ENCODE data around the gene DEAF1. TPM values are rescaled to one million over a fixed set of nuclear protein-coding genes. Genes with fewer than 3 reads are reported as not detected.

The DEAF1 gene
- total RNA-seq, 1 experiment from 2014 or later = 50.6 TPM

DNA sequence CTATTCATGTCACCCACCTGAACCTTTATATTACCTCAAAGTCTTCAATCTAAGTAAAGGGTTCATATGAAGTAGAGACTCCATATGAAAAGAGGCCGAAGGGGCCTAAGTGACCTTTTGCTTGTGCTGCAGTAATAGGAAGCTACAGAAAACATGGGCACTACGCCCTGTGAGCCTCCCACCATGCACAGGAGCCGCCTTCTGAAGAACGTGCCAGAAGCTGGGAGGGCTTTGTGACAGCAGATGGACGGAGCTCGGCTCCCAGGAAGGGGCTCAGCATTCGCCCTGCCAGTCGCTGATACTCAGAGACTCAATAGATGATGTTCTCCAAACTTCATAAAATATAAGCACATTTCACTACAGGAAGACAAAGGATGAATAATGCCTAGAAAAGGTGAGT lies 21.2 kb downstream of the DEAF1 start:
- no peak overlapping the region for H3K4me3 ChIP-seq (ENCODE audit: low read depth, low read length)
- no peaks in the 10 kb centered on the region for H3K27me3 Mint-ChIP-seq (ENCODE audit: insufficient read depth, unreplicated experiment)
- no peak overlapping the region for H3K4me3 Mint-ChIP-seq (ENCODE audit: unreplicated experiment)
- H3K9me3 Mint-ChIP-seq (ENCODE audit: unreplicated experiment) = no peaks in the 10 kb centered on the region
- H3K4me1 Mint-ChIP-seq (ENCODE audit: low read depth, unreplicated experiment) = no peaks in the 10 kb centered on the region
- H3K4me1 ChIP-seq = no peaks in the 10 kb centered on the region
- no peaks in the 10 kb centered on the region for H3K9me3 ChIP-seq
- TF ChIP-seq, protein P1, sequence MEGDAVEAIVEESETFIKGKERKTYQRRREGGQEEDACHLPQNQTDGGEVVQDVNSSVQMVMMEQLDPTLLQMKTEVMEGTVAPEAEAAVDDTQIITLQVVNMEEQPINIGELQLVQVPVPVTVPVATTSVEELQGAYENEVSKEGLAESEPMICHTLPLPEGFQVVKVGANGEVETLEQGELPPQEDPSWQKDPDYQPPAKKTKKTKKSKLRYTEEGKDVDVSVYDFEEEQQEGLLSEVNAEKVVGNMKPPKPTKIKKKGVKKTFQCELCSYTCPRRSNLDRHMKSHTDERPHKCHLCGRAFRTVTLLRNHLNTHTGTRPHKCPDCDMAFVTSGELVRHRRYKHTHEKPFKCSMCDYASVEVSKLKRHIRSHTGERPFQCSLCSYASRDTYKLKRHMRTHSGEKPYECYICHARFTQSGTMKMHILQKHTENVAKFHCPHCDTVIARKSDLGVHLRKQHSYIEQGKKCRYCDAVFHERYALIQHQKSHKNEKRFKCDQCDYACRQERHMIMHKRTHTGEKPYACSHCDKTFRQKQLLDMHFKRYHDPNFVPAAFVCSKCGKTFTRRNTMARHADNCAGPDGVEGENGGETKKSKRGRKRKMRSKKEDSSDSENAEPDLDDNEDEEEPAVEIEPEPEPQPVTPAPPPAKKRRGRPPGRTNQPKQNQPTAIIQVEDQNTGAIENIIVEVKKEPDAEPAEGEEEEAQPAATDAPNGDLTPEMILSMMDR (IDR thresholded peaks at IDR 0.05; ENCODE audit: insufficient read depth in 1 of 2, low read depth in 1 of 2, low read length in 1 of 2, severe bottlenecking in 1 of 2, unreplicated experiment in 1 of 2) = no peak
- H3K27ac Mint-ChIP-seq (ENCODE audit: unreplicated experiment) = no peak overlapping the region
- no peak for DNase-seq
- ChIA-PET CTCF (interaction anchor here (0.6 kb wide), 1 partner anchor 12 kb away, joined by 3 read pairs; no protein-coding TSS in a partner anchor), POLR2A (no interaction called here)
- peaks cover 5% of the 10 kb centered on the region; the same call in 1 of the 2 replicates for H3K36me3 ChIP-seq (ENCODE audit: control insufficient read depth, insufficient read depth, low read length)
- BruUV-seq (replicated peaks) = no TSS peak
- intact Hi-C loops (cut with micrococcal nuclease; ENCODE audit: unreplicated experiment) = no loop called here
- peaks cover 72% of the 10 kb centered on the region for H3K36me3 Mint-ChIP-seq (ENCODE audit: insufficient read depth, unreplicated experiment)
- no peaks in the 10 kb centered on the region for H3K27me3 ChIP-seq (replicated peaks; ENCODE audit: control insufficient read depth, insufficient read depth, low read length)

DNA sequence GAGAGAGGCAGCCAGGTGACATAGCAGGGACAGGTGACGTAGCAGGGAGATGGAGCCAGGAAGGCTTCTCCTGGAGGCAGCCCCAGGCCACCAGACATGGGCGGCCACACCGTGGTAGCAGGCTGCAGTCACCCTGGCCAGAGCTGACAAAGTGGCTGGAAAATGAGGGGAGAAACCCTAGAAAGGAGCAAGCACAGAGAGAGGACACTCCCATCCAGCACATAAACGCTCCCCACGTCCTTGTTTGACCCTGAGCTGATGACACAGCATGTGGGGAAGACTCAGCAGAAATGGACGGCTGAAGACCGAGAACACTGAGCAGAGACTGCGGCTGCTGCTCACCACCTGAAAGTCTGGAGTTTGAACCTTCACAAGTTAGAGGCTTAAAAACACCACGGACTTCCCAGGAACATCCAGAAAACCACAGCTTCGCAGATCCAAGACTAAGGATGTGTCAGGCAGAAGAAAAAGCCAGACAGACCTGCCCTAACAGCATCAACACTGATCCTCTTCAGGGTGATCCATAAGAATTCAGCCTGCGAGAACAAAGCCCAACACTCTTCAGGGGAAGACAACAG lies 29.2 kb downstream of the DEAF1 start:
- Mint-ChIP-seq H3K27me3 (ENCODE audit: insufficient read depth, unreplicated experiment) (no peaks in the 10 kb centered on the region), H3K27ac (ENCODE audit: unreplicated experiment) (no peak overlapping the region), H3K36me3 (ENCODE audit: insufficient read depth, unreplicated experiment) (peaks cover 72% of the 10 kb centered on the region), H3K4me3 (ENCODE audit: unreplicated experiment) (no peak overlapping the region), H3K4me1 (ENCODE audit: low read depth, unreplicated experiment) (no peaks in the 10 kb centered on the region), H3K9me3 (ENCODE audit: unreplicated experiment) (no peaks in the 10 kb centered on the region)
- CTCF ChIA-PET = no interaction called here
- Histone ChIP-seq H3K4me1 (no peaks in the 10 kb centered on the region), H3K9me3 (no peaks in the 10 kb centered on the region), H3K36me3 (ENCODE audit: control insufficient read depth, insufficient read depth, low read length) (peaks cover 2% of the 10 kb centered on the region), H3K27me3 (replicated peaks; ENCODE audit: control insufficient read depth, insufficient read depth, low read length) (no peaks in the 10 kb centered on the region), H3K4me3 (ENCODE audit: low read depth, low read length) (no peak overlapping the region)
- intact Hi-C loops (cut with micrococcal nuclease; ENCODE audit: unreplicated experiment) = no loop called here
- TF ChIP-seq, protein P1 (IDR thresholded peaks at IDR 0.05; ENCODE audit: insufficient read depth in 1 of 2, low read depth in 1 of 2, low read length in 1 of 2, severe bottlenecking in 1 of 2, unreplicated experiment in 1 of 2) = no peak
- BruUV-seq (replicated peaks) = no TSS peak
- POLR2A ChIA-PET = interaction anchor here (1.0 kb wide), 1 partner anchor 31 kb away, joined by 7 read pairs; no protein-coding TSS in a partner anchor
- no peak for DNase-seq

DNA sequence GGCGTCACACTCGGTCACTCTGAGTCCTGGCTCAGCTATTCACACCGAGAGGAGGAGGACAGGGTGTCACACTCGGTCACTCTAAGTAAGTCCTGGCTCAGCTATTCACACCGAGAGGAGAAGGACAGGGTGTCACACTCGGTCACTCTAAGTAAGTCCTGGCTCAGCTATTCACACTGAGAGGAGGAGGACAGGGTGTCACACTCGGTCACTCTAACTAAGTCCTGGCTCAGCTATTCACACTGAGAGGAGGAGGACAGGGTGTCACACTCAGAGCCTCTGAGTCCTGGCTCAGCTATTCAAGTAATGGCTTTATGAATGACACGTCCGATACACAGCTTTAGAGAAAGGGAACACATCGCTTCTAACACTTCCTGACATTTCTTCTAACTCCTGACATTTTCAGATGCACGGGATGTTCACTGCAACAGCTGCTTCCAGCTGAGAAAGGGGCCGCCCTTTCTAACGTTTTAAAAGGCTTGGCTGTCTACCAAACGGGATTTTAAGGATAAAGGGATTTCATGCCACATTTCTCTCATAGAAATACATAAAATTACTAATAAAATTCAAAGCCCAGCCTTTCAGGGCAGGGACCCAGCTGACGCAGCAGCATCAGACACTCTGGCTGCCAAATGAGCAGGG lies 29.8 kb downstream of the DEAF1 start:
- no peak overlapping the region for H3K4me3 Mint-ChIP-seq (ENCODE audit: unreplicated experiment)
- DNase-seq = no peak
- ChIA-PET CTCF (no interaction called here), POLR2A (no interaction called here)
- H3K4me3 ChIP-seq (ENCODE audit: low read depth, low read length) = no peak overlapping the region
- intact Hi-C loops (cut with micrococcal nuclease; ENCODE audit: unreplicated experiment) = no loop called here
- H3K4me1 ChIP-seq = no peaks in the 10 kb centered on the region
- no peaks in the 10 kb centered on the region for H3K4me1 Mint-ChIP-seq (ENCODE audit: low read depth, unreplicated experiment)
- BruUV-seq (replicated peaks) = no TSS peak
- H3K27me3 Mint-ChIP-seq (ENCODE audit: insufficient read depth, unreplicated experiment) = no peaks in the 10 kb centered on the region
- H3K36me3 ChIP-seq (ENCODE audit: control insufficient read depth, insufficient read depth, low read length) = peaks cover 2% of the 10 kb centered on the region
- H3K27ac Mint-ChIP-seq (ENCODE audit: unreplicated experiment) = no peak overlapping the region
- no peaks in the 10 kb centered on the region for H3K9me3 Mint-ChIP-seq (ENCODE audit: unreplicated experiment)
- peaks cover 75% of the 10 kb centered on the region for H3K36me3 Mint-ChIP-seq (ENCODE audit: insufficient read depth, unreplicated experiment)
- TF ChIP-seq, protein P1 (IDR thresholded peaks at IDR 0.05; ENCODE audit: insufficient read depth in 1 of 2, low read depth in 1 of 2, low read length in 1 of 2, severe bottlenecking in 1 of 2, unreplicated experiment in 1 of 2) = no peak
- no peaks in the 10 kb centered on the region for H3K27me3 ChIP-seq (replicated peaks; ENCODE audit: control insufficient read depth, insufficient read depth, low read length)
- no peaks in the 10 kb centered on the region for H3K9me3 ChIP-seq

Data from Caco-2 (cell line).